HG03196 (cell line): ENCODE data around the gene HLX.

Experiments used
- ATAC-seq: cut with Tn5 transposase; IDR thresholded peaks from one replicate; pipeline ENCODE4 v1.9.1; 2021; ENCODE audit not compliant: unreplicated experiment

The HLX gene

GRCh38 chr1:220895412-220895946 is 16.2 kb downstream of the HLX start:
- no peak for ATAC-seq

- no peak for ATAC-seq
Measured at GRCh38 chr1:220896092-220896491, 16.8 kb downstream of the HLX start.

GRCh38 chr1:220900842-220901241 is 21.6 kb downstream of the HLX start:
- no peak for ATAC-seq

DNA sequence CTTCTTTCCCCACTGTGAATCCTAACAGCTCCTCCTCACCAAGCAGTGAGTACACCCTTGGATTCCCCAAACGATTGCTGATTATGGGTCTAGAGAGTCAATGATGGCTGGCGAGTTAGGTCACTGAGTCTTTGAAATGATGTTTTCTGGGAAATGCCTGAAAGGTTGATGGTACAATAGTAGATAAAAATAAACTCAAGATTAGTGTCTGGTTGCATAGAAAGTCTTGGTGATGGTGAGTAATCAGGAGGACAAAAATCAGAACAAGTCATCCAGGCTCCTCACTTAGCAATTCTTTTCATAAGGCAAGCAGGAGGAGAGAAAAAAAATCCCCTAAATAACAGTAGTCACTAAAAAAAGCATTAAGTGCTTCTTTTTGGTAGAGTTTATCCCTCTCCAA is 22.6 kb downstream of the HLX start:
- no peak for ATAC-seq

GRCh38 chr1:220902916-220903315 is 23.7 kb downstream of the HLX start:
- ATAC-seq = no peak

- ATAC-seq = no peak
Measured at GRCh38 chr1:220904876-220905275, 25.6 kb downstream of the HLX start.

DNA sequence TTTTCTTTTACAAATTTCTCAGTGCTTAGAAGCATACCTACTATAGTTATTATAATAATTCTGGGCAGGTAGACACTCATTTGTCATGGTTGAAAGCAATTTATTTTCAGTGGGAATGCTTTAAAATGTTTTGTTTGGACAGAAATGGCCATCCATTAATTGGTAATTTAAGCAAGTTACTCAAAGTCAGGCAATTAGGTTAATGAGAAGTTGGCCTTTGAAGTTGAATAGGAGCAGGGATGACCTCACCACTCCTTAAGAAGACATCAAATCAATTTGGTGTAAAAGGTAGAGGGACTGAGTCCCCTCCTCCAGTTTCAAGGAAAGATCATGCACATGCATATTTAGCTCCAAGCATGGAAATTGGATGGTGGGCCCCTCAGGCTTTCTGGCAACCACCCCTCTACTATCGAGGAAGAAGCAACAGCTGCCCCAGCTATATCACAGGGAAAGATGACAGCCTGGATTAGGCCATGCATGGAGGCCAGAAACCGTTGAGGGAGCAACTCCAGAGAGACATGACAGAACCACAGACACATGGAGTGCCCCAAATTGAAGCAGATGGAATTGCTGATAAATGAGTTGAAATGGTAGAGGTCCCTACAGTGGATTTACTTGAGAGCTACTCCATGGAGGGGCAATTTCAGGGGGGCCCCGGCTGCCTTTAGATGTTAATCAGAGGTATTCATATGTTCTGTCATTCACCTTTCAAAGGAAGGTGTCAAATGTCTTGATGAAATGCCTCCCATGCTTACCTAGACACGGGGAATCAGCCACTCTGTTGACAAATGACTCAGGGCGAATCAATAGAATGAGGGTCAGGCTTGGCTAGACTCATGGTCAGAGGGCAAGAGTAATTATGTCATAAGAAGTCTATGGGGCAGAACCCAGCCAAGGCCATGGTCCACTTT is 26.7 kb downstream of the HLX start:
- no peak for ATAC-seq

DNA sequence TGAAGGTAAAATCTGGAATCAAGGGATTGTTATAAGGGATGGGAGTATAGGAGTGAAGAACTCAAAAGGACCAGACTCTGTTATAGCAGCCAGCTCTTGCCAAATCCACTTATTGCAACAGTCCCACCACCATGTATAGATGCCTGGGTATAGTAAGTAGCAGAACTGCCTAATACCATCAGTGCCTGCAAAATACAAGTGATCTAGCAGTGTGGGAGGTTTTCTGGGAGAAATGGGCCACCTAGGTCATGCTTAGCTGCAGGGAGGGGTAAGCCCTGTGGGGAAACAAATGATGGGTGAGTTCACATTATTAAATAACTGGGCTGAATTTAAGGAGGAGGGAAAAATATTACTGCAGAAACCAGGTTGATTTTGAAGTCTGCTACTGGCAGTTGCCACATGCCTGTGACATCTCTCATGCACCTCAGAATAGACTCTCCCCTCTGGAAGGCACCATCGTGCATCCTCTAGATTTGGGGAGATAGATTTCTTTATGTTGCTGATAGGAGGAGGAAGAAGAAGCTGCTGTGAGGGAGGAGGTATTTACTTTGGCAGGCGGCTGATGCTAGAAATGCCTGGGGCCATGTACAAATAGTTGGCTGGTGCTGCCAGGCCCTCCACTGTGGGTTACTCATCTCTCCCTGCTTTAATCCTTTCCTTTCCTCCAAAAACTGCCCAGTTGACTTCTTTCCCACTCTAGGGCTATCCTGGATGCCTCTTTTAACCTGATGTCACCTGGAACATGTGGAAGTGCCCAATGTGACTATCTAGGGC is 27.5 kb downstream of the HLX start:
- no peak for ATAC-seq

GRCh38 chr1:220908757-220909156 is 29.5 kb downstream of the HLX start:
- ATAC-seq = no peak

DNA sequence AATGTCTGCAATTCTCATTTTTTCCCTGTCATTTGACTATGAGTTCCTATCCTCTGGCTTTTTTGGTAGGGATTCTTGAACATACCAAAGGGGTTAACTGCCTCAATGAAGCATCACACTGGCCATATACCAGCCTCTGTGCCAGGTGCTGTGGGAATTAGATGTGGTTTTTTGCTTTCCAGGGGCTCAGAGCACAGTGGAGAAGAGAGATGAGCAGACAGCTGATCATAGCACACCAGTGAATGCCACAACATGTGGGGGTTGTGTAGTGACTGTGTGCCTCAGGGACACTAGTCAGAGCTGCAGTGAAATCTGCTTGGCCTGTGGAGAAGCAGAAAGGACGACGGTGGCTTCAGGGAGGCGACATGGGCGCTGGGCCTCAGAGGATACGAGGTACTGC is 30.8 kb downstream of the HLX start:
- ATAC-seq = no peak

GRCh38 chr1:220914283-220915116 is 35.3 kb downstream of the HLX start:
- no peak for ATAC-seq

DNA sequence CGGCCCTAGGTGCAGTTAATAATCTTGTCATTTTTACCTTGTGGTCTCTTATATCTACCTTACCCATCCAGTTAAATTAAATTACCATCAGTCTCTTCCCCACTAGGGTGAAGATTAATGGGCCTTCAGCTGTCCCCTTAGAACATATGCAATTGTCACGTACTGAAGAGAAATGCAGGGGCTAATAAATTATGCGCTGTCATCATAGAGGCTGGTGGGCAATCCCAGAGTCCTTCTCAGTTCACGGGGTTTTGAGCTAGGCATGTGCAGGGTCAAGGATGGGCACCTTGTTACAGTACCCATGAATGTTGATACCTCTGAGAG is 35.8 kb downstream of the HLX start:
- no peak for ATAC-seq

- no peak for ATAC-seq
Measured at GRCh38 chr1:220915954-220916353, 36.7 kb downstream of the HLX start.

DNA sequence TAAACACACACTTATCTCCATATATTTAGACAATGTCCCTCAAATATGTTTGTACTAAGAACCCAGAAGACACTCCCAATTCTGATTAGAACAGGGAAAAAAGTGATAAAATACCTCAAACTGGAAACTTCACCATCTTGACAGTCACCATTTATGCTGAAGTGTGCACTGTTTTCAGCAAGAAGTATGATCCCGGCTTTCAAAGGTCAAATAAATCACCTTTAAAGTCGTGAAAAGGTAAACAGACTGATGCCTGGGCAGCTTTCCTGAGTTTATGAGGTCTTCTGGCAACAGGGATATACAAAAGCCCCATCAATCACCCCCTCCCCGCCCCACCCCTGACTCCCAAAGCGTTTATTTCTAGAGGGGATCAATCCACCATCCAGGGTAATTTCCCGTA is 37.9 kb downstream of the HLX start:
- ATAC-seq = no peak

GRCh38 chr1:220917535-220918209 is 38.4 kb downstream of the HLX start:
- ATAC-seq = no peak

- ATAC-seq = no peak
Measured at GRCh38 chr1:220918285-220918951, 39.2 kb downstream of the HLX start.

- ATAC-seq = no peak
Measured at GRCh38 chr1:220920967-220921366, 41.7 kb downstream of the HLX start.

DNA sequence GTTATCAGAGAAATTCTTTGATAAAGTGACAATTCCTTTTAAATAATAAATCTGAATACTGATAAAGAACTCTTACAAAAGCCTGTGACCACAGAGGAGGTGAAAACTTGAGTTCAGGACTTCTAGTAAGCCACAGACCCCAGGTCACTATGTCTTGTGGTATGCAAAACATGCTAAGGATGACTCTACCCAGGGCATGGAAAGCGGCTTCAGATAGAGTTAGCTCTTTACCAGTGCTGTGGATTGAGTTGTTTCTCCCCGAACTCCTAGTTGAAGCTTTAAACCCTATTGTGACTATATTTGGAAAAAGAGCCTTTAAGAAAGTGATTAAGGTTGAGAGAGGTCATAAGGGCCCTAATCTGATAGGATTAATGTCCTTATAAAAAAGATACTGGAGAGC is 42.3 kb downstream of the HLX start:
- ATAC-seq = no peak

DNA sequence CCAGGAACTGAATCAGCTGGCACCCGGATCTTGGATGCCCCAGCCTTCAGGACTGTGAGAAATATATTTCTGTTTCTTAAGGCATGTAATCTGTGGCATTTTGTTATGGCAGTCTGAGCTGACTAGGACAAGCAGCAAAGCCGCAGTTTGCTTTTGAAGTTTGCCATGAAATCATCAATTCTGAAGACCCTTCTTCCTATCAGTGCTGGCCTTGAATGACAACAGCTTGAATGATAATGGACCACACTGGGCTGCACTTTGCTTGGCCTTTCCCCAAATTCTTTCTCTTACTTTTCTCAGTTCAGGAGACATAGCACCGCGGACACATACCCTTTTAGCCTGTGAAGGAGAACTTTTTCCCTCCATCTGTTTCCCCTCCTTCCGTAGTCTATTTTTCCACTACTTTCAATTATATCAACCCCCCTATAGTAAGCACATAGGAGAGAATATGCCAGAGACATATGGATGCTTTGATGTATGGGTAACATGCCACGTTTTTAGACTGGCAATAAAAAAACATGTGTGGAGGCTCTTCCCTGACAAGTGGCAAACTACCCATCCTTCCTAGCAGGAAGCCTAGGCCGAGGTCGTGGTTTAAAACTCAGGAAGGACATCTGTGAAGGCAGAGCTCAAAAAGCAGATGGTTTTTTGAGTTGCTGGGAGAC is 42.9 kb downstream of the HLX start:
- no peak for ATAC-seq

- no peak for ATAC-seq
Measured at GRCh38 chr1:220922951-220923350, 43.7 kb downstream of the HLX start.
